ENCODE data around the gene PTPRD.

Gene PTPRD

GRCh38 chr9:8491563-8491962 lies 2121.2 kb downstream of the PTPRD start:
- DNase-seq (ENCODE audit: low spot score), result no peak

DNA sequence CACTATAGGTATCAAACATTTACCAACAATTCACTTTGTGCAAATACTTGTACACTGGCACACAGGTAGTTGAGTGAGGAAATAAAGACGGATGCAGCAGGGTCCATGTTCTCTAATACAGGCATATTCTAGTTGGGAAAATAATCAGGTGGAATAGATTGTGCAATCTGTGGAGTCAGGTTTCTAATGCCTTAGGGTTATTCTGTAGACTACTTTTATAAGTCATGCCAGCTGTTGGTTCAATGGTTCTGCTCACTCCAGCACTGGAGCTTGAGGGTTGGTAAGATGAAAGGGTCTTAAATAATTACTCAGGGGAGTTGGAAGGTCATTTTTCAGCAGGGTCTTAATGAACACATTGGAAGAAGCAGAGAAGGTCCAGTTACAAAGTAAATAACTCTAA lies 2123.0 kb downstream of the PTPRD start:
- DNase-seq (ENCODE audit: low spot score), result no peak

DNA sequence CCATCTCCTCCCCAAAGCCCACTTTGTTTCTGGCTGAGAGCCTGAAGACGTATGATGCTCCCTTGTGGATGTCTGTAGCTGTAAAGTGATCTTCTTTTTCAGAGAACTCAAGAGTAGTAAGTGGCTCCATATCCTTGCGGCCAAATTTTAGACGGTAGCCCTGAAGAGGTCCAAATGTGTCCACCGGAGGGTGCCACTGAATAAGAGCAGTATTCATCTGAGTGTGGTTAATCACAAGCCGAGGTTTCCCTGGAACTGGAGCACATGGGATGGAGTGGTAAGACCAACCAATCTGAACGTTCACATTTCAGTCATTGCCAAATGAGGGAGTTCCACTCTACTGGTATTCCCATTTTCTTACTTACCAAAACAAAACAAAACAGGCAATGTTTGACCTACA lies 2126.7 kb downstream of the PTPRD start:
- DNase-seq (ENCODE audit: low spot score), result no peak

DNA sequence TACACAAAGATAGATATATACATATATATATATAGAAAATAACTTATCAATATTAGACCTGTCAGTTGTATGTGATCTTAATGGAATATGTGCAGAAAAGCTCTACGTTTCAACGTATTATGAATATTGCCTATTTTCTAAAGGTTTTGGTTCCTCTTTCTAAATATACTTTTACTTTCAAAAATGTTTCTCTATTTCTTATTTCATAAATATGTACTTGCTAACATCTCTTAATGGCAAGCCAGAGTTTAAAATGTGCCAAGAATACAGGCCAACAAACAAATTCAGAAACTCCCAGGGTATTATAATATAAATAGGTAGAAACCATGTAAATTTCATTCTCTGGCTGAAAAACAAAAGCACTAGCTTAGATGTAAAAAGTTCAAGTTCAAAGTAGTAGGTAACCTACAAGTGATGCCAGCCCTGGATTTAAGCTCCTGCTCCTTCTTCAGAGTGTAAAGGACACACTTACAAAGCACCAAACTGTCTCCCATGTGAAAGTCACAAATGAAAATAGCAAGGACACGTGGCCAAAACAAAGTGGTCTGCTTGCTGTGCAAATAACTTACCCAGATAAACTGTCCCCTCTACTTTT lies 2128.1 kb downstream of the PTPRD start:
- DNase-seq (ENCODE audit: low spot score), result no peak

DNA sequence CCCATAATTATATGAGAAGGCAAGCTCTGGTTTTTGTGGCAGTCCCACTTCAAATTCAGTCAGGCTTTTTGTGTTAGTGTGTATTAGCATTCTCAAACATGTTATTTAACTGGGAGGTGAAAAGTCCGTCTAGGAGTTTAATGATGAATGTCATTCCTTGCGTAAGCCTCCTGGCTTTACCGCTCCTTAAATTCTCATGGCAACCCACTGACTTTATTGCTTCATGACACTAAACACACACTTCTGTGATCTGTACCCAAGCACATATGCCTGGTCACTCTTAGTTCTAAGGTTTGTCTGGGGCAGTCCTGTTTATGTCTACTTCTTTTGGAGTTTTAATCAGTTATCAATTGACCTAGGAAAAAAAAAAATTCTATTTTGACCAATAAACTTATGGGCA lies 2135.4 kb downstream of the PTPRD start:
- DNase-seq (ENCODE audit: low spot score), result no peak

DNA sequence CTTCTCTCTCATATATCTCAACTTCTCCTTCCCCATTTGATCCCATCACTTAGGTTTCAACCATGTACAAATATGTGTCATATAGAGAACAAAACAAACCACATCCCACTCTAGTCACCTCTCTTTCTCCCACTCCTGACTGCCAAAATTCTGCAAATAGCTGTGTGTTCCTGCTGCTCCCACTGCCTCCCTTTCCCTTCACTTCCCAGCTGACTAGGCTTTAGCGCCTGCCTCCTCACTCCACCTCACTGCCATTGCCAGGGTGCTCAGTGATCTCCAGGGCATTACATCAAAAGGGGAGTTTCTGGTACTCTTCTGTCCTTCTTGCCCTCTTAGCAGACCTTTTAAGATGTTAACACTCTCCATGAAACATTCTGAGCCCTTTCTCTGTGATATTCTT lies 2137.9 kb downstream of the PTPRD start:
- DNase-seq (ENCODE audit: low spot score), result no peak

DNA sequence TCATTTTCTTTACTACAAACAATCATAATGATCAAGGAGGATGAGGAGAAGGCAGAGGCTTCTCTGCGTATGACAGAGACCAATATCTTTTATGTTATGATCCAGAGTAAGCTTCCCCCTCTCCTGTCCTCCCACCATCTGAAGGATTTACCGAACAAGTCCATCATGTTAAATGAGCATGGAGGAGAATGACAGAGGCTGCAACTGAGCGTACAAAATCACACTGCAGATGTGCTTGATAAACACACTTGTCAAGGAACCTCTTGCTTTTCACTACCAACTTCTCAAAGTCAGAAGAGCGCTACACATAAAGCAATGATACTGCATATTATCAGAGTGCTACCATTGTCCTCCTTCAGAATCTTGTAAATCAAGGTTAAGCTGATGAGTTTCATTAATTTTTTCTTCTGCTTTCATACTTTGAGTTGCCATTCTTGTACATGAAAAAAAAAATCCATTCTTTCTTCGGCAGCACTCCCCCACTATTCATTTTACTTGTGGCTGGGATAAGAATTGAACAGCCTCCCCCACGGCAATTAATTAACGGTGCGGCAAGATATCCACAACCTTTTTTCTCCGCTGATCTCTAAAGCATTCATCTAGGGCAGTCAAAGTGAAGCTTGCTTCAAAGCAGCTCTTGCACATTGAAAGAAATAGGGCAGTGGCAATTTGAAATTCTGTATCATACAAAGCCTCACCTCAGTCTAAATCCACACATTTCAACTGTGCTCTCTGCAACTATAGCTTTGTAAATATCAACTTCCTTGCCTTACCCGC lies 2139.4 kb downstream of the PTPRD start:
- DNase-seq (ENCODE audit: low spot score), result no peak

- DNase-seq (ENCODE audit: low spot score), result no peak
Measured at GRCh38 chr9:8468045-8468637, 2144.7 kb downstream of the PTPRD start.

DNA sequence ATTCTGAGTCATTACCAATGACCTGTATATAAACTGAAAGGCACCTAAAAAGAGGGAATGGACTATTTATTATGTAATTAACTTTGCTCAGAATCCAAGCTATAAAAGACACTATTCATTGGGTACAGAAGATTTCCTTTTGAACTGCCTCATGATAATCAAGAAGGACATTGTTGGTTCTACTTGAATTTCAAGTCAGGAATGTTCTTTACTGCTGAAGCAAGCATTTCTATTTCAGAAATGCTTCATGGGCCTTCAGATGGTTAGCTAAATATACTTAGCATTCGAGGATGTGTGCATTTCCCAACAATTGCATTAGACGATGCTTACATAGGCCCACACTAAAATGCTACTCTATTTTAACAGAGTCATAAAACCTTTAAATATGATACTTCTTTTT lies 2155.0 kb downstream of the PTPRD start:
- no peak for DNase-seq (ENCODE audit: low spot score)

- no peak for DNase-seq (ENCODE audit: low spot score)
Measured at GRCh38 chr9:8457055-8457454, 2155.7 kb downstream of the PTPRD start.

DNA sequence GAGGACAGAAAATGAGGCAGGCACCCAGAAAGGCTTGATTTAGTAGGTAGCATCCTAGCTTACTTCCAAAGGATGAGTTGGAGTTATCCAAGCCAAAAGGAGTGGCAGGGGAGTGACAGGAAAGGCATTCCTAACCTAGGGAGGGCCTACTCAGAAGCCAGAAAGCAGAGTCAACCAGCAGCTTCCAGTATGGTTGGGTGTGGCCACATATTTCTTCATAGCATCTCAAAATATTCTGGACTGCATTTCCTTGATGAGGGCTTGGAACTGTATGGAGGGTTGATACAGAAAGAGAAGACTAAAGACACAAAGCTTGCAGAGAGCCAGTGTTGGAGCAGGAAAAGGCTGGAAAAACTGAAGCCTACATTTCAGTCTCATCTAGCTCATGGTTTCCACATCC lies 2156.5 kb downstream of the PTPRD start:
- DNase-seq (ENCODE audit: low spot score), result no peak

- no peak for DNase-seq (ENCODE audit: low spot score)
Measured at GRCh38 chr9:8450810-8451545, 2161.8 kb downstream of the PTPRD start.

- DNase-seq (ENCODE audit: low spot score), result no peak
Measured at GRCh38 chr9:8448226-8448625, 2164.6 kb downstream of the PTPRD start.

DNA sequence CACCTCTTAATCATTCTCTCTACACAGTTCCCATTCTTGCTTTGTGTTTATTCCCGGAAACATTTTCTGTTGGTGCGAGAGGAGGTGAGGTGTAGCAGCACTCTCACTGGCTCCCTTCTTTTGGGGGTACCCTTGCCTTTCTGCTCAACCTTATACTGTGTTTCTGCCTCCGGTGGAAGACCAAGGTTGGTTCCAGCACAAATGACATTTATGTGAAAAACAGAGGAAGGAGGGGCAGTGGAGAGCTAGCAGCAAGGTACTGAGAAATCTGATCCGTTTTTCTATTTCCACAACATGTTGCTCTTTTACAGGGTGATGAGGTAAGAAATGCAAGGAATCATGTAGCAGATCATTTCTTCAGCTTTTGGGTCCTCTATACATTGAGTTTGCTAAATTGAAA lies 2165.2 kb downstream of the PTPRD start:
- DNase-seq (ENCODE audit: low spot score), result no peak

DNA sequence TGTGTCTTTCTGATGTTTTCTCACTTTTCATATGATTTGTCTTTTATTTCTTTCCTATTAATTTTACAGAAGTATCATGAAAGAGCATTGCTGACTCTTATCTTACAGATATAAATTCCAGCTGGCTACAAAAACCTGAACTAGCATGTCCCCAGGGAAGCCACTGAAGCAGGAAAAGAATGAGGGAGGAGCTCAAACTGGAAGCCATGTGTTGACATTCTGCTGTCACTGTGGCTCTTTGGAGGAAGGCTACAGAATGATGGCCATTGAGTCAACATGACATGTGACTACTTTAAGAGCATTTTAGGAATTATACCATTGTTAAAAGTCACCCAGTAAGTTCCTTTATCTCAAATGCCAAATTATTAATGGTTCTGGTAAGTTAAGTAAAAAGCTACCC lies 2174.9 kb downstream of the PTPRD start:
- DNase-seq (ENCODE audit: low spot score), result no peak

DNA sequence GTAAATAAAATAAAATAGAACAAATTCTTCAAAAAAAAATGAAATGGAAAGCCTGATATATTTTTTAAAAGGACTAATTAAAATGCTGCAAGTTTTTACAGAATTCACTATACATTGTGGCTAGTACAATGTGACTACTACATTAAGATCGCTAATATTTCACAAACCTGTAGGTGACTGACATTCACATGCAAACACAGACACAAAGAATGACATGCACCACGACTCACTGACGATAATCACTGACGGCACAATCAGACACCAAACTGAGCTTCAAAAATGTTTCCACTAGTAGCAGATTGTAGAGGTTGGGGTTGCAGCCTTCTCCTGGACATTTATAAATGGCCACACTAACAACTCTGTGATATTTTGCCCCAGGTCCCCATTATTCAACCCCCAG lies 2175.5 kb downstream of the PTPRD start:
- no peak for DNase-seq (ENCODE audit: low spot score)

DNA sequence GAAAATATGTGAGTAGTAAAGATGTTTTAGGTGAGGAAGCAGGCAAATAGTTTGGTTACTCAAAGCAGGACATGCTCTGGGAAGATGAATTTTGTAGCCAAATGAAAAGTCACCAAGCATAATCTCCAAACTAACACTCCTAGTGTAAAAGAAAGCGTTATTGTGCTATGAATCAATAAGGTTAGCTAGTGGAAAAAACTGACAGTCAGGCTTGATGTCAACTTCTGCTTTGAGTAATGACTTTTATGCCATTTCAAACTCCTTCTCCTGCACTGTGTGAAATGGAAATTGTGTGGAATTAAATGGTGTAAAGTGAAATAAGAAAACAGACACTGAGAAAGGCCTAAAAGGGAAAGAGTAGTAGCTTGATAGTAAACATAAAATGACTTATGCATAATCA lies 2176.0 kb downstream of the PTPRD start:
- DNase-seq (ENCODE audit: low spot score), result no peak

- no peak for DNase-seq (ENCODE audit: low spot score)
Measured at GRCh38 chr9:8434621-8435020, 2178.2 kb downstream of the PTPRD start.

GRCh38 chr9:8432224-8432623 lies 2180.6 kb downstream of the PTPRD start:
- DNase-seq (ENCODE audit: low spot score), result no peak

GRCh38 chr9:8431505-8431904 lies 2181.3 kb downstream of the PTPRD start:
- no peak for DNase-seq (ENCODE audit: low spot score)

GRCh38 chr9:8430945-8431344 lies 2181.9 kb downstream of the PTPRD start:
- DNase-seq (ENCODE audit: low spot score), result no peak

GRCh38 chr9:8429768-8430167 lies 2183.0 kb downstream of the PTPRD start:
- DNase-seq (ENCODE audit: low spot score), result no peak

DNA sequence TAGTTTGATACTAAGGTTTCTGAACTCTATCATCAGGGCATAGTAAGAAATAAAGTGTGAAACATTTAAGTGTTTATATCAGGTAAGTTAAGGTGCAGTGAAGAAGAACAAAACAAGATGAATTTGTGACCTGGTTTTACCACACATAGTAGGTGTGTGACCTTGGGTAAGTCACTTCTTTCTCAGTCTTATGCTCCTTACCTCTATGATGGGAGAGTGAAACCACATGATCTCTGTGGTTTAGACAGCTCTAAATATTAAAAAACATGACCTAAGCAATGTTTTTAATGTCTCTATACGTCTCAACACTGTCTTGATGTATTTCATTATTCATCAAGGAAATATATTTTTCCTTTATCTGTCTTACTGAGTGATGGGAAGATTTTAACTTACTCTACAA lies 2183.6 kb downstream of the PTPRD start:
- DNase-seq (ENCODE audit: low spot score), result no peak
